ENCODE data around the gene GRK3. TPM values are rescaled to one million over a fixed set of nuclear protein-coding genes. Genes with fewer than 3 reads are reported as not detected.

GRK3 gene
- total and polyA plus RNA-seq, 10 of the 15 experiments (the other 5 are each of a cell fraction or from before 2014, with no cell fraction given), result 3.1 to 35.1 (median 14.7) TPM

- Histone ChIP-seq H4K20me1 (ENCODE audit: control insufficient read depth, insufficient read depth) (no peaks in the 10 kb centered on the region), H3K36me3 (ENCODE audit: control insufficient read depth in 2 of 2, insufficient read depth in 2 of 2, low read length in 1 of 2) (no peaks in the 10 kb centered on the region), H3K4me3 (no peak overlapping the region), H3K27ac (ENCODE audit: control insufficient read depth, insufficient read depth) (no peak overlapping the region), H3K9me3 (replicated peaks; ENCODE audit: control insufficient read depth, insufficient read depth, low read length) (no peaks in the 10 kb centered on the region), H3K4me1 (ENCODE audit: control insufficient read depth, insufficient read depth, low read length) (no peaks in the 10 kb centered on the region; the same call in 1 of the 2 replicates), H3K79me2 (ENCODE audit: control insufficient read depth, insufficient read depth, low read length) (no peaks in the 10 kb centered on the region), H3K4me2 (ENCODE audit: control insufficient read depth, insufficient read depth) (no peak overlapping the region), H3K9ac (ENCODE audit: control insufficient read depth, insufficient read depth, low read length) (no peak overlapping the region), H3K27me3 (replicated peaks in 1 of 2; ENCODE audit: control insufficient read depth in 2 of 2, insufficient read depth in 2 of 2, low read length in 1 of 2) (no peaks in the 10 kb centered on the region), H2AFZ (ENCODE audit: control insufficient read depth, low read depth, low read length) (no peak overlapping the region)
- ChIA-PET POLR2A (interaction anchor here (0.6 to 0.7 kb wide), 2 partner anchors 23 to 102 kb away, joined by 3 read pairs; no protein-coding TSS in a partner anchor), SMC1A (ENCODE audit: uncharacterized antibody, unreplicated experiment) (interaction anchor here (0.9 to 7.1 kb wide), 2 partner anchors 8 to 19 kb away, joined by 3 to 170 read pairs; partner anchors contain the start of gene GRK3), RAD21 (ENCODE audit: unreplicated experiment) (interaction anchor here (1.4 to 7.0 kb wide), 3 partner anchors 21 to 155 kb away, joined by 6 to 202 read pairs (median 43); partner anchors contain the start of gene GRK3), CTCF (interaction anchor here (1.2 to 7.9 kb wide), 5 partner anchors 12 to 227 kb away, joined by 5 to 88 read pairs (median 6); no protein-coding TSS in a partner anchor)
- 91% methylated on average over 2 of the region's 2 CpGs for WGBS (ENCODE audit: insufficient coverage, insufficient replicate concordance, low lambda C conversion rate, missing lambda C conversion rate)
- in situ Hi-C loops (cut with MboI) (no loop called here), intact Hi-C loops (cut with micrococcal nuclease; ENCODE audit: unreplicated experiment) (no loop called here)
- BruUV-seq (replicated peaks), result no TSS peak
- FAIRE-seq (no peak), ATAC-seq (no peak), DNase-seq (ENCODE audit: low read depth, low spot score) (no peak)
- TF ChIP-seq RCOR1 (conservative IDR thresholded peaks at IDR 0.05; ENCODE audit: low read depth, low read length), result no peak
- no peak for TF ChIP-seq SMAD1 (IDR thresholded peaks at IDR 0.05; ENCODE audit: low read depth, partially characterized antibody)
- TF ChIP-seq SMC3 (IDR thresholded peaks at IDR 0.05; ENCODE audit: borderline replicate concordance, low read length), result no peak
- no peak for TF ChIP-seq CREM (IDR thresholded peaks at IDR 0.05; ENCODE audit: low read depth)
- TF ChIP-seq EGR1 (IDR thresholded peaks at IDR 0.05; ENCODE audit: borderline replicate concordance in 1 of 2, low read depth in 2 of 2, low read length in 2 of 2), result no peak
- TF ChIP-seq TAF1 (IDR thresholded peaks at IDR 0.05; ENCODE audit: borderline replicate concordance, low read depth, low read length), result no peak
- no peak for TF ChIP-seq NR2F1 (conservative IDR thresholded peaks at IDR 0.05)
- TF ChIP-seq SREBF1 (IDR thresholded peaks at IDR 0.05; ENCODE audit: low read length), result no peak
- no peak for TF ChIP-seq TCF3 (IDR thresholded peaks at IDR 0.05; ENCODE audit: borderline replicate concordance, insufficient read depth, low read depth, low read length)
Measured at GRCh38 chr22:25546242-25546641, 18.2 kb upstream of the GRK3 start.

Data from GM12878 (cell line).